Cardiac fibroblast (primary cell): ENCODE results near the gene LPP.
A peak's percentile ranks its signal among the peaks of the same experiment; 100 is the strongest.

Source experiments
- DNase-seq, 2 donors: peaks; one replicate each; pipeline versions ENCODE4 v3.0.0 to v3.0.0-alpha.2; 2010; ENCODE audit warnings: low read depth in 2 of 2
- H3K4me3 ChIP-seq, 2 donors: replicated peaks in 1 of 2; 1 replicate in 1 of 2; 2 replicates in 1 of 2; pipeline ENCODE4 v1.5.1; 2011; ENCODE audit warnings: low read depth in 2 of 2, low read length in 2 of 2, mild to moderate bottlenecking in 2 of 2, moderate library complexity in 1 of 2
- TF ChIP-seq, protein P1 (sequence below): IDR thresholded peaks from one replicate; pipeline ENCODE4 v1.5.1; 2011; ENCODE audit warnings: low read depth, mild to moderate bottlenecking, low read length, inconsistent platforms

The LPP gene

DNA sequence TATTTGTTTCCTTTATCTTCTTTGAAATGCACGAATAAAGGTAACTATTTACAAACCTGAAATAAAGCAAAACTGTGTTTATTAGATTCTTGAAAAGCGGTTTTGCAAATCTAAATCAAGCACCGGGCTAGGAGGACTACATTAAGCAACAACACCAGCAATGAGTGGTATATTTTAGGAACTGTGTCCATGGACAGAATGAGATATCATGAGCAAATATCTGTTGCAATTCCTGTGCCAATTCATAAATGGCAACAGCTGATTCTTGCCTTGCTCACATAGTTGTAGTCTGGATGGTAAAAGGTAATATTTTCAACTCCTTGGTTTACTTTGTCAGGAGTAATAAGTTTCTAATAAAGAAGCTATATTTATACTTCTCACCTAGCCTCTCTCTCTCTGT lies 403.3 kb downstream of the LPP start:
- H3K4me3 ChIP-seq = no peak overlapping the region
- TF ChIP-seq, protein P1, sequence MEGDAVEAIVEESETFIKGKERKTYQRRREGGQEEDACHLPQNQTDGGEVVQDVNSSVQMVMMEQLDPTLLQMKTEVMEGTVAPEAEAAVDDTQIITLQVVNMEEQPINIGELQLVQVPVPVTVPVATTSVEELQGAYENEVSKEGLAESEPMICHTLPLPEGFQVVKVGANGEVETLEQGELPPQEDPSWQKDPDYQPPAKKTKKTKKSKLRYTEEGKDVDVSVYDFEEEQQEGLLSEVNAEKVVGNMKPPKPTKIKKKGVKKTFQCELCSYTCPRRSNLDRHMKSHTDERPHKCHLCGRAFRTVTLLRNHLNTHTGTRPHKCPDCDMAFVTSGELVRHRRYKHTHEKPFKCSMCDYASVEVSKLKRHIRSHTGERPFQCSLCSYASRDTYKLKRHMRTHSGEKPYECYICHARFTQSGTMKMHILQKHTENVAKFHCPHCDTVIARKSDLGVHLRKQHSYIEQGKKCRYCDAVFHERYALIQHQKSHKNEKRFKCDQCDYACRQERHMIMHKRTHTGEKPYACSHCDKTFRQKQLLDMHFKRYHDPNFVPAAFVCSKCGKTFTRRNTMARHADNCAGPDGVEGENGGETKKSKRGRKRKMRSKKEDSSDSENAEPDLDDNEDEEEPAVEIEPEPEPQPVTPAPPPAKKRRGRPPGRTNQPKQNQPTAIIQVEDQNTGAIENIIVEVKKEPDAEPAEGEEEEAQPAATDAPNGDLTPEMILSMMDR = no peak
- no peak for DNase-seq

- TF ChIP-seq, protein P1 = no peak
- peak in 1 of 2 donors; percentile 61 for DNase-seq
- H3K4me3 ChIP-seq = no peak overlapping the region
Measured at GRCh38 chr3:188558343-188559071, 404.6 kb downstream of the LPP start.

DNA sequence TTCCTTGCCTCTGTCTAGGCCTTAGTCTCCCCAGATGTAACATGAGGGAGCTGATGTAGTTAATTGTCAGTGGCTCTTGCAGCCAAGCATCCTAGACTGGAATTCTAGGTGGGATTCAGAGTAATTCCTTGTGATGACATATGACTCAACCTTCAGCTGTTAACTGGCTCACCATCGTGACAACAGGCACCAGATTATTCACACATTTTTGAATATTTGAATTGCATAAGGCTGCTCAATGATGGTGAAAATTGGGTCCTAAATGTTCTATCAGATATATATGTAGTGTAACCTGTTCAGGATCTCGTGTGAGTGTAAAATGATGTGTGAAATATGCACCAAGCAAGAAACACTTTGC lies 405.1 kb downstream of the LPP start:
- peak in 1 of 2 donors; percentile 44 for DNase-seq
- TF ChIP-seq, protein P1 = no peak

DNA sequence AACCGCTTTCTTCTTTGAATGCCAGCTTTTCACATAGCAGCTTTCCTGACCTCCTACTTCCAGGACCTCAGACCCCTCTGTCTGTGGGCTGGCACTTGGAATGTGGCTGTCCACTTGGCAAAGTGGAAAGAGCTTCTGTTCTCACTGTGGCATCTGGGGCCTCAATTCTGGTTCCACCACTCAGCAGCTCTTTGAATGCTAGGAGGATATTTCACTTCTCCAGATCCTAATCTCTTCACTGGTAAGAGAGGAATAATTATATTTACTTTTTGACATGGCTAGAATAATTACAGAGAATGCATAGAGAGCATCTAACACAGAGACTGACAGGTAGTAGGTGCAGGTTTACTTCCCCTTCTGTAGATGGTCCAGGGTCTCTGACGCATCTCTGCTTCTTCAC lies 405.9 kb downstream of the LPP start:
- H3K4me3 ChIP-seq = no peak overlapping the region
- DNase-seq = no peak
- TF ChIP-seq, protein P1 = no peak

More for the DNA sequence above, 405.1 kb downstream of the LPP start:
- no peak overlapping the region for H3K4me3 ChIP-seq

- DNase-seq = peak; percentile 13 to 14
- TF ChIP-seq, protein P1 = no peak
- H3K4me3 ChIP-seq = no peak overlapping the region
Measured at GRCh38 chr3:188562144-188562543, 408.2 kb downstream of the LPP start.

DNA sequence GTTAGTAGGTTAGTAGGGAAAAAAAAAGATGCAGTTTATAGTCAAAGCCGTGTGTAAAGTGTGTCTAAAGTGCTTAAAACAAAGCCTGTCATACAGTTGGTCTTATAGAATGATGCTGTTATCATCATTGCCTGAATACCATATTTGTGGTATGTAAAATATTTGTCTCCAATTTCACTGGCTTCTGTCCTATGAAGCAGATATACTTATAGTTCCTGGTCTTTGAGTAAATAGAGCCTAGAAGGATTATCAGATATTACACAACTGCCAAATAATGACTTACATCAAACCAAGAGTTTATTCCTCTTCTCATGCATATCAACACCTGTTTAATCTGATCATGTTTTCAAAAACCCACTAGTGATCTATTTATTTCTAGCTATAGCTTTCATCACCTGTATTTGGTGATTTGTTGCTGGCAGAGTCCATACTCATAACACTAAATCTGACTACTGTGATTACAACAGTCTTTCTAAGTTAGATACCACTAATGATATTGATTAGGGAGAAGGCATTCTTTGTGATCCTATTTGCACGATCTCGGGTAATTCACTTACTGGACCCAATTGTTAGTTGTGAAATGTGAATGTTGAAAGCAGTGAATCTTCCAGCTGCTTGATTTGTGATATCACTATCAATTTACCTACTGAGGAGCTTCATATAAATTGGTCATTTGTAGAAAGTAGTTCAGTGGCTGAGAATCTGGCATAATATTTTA lies 413.7 kb downstream of the LPP start:
- TF ChIP-seq, protein P1 = no peak
- no peak overlapping the region for H3K4me3 ChIP-seq
- DNase-seq = peak; percentile 7 to 22
